HG03060 (cell line): Measurements from ENCODE around the gene BLNK.
"Not testable (repeated sequence)": the region's sequence is repeated elsewhere in the genome, so short reads cannot be mapped to it uniquely, and the experiment has no call there.

Experiments used
- ATAC-seq: cut with Tn5 transposase; IDR thresholded peaks from one replicate; pipeline ENCODE4 v1.9.1; 2021; ENCODE audit warnings: low read depth, moderate number of reproducible peaks; ENCODE audit not compliant: unreplicated experiment

The BLNK gene

DNA sequence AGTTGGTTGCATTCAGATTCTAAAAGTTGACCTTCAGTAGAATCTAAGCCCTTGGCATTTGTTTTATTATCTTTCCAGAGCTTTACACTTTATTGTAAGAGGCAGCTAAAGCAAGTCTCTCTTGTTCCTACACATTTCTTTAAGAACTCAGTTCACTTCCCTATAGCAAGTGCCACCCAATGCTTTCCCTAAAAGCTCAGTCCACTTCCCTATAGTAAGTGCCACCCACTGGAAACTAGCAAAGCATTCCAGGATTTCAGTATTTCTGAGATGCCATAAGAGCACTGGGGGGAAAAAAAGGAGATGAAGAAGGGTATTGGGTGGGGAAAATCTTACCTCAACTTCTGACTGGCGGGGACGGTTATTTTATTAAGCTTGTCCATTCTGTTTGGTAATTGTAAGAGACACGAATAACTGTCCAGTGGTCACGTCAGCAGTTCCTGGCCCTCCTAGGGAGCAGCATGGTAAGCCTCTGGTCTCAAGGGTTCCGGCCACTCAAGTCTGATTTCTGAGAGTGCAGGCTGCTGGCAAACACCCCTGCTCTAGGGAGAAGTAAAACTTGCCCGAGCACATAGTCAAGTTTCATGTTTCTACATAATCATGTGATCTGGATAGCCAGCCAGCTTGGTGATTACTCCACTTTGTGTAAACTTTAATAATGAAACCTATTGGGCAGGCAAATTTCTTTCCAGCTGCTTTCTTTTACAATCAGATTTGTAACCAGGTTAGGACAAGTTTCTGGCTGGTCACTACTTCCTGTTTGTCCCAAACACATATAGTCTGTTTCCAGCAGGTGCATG lies at the start of gene BLNK:
BLNK (minus strand) TSS at position 554 of the 800 bp plus-strand sequence; CDS start at position 383, 171 bp downstream.
- peak; percentile 50 for ATAC-seq

DNA sequence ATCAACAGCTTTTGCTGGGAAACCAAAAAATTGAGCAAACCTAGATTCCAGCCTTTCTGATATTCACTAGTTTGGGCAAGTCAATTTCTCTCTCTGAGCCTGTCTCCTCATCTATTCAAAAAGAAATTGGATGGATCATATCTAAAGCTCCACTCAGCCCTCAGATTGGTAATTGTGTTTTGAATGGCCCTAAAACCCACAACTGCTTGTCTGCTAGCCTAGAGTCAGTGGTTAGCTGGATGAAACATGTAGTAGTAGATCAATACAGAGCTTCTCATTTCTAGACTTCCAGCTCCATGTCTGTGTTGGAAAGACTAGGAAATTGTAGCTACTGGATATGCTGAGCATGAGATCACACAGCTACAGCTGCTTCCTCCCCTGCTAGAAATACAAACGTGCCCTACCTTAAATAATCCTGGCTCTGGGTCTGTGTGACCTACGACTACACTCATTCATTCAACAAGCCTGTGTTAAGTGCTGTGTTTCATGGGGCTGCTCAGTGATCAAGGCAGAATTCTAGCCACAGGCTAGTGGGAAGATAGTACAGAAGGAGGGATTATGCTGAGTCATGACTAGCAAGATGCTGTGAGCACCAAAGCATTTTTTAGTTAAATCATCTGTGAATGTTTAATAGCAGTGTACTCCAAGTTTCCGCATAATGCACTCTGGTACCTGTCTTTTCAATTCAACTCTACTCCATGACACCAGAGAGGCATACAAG lies 48.5 kb upstream of the BLNK start:
- no peak for ATAC-seq

DNA sequence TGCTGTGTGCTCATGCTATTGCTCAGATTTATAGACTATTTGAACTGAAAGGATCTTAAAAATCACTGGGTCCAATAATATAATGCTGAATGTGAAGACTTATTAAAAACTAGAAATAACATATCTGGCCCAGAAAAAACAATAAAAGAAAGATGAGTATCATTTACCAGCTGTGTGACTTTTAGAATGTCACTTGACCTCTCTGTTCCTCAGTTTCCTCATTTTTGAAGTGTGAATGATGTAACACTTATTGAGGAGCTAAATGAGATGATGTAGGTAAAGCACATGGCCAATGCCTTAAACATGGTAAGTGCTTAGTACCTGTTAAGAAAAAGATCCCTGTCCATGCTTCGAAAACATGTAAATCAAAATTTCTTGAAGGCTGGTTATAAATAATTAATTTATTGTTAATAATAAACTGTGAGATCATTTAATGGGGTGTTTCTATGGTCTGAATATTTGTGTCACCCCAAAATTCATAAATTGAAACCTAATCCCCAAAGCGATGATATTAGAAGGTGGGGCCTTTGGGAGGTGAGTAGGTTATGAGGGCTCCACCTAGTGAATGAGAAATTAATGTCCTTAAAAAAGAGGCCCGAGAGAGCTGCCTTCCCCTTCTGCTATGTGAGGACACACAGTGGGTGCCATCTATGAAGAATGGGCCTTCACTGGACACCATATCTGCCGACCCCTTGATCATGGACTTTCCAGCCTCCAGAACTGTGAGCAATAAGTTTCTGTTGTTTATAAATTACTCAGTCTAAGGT lies 45.9 kb upstream of the BLNK start:
- no peak for ATAC-seq

GRCh38 chr10:96313344-96313743 lies 42.0 kb upstream of the BLNK start:
- no peak for ATAC-seq

GRCh38 chr10:96311180-96311715 lies 39.9 kb upstream of the BLNK start:
- no peak for ATAC-seq

- ATAC-seq: no peak
These were observed 38.9 kb upstream of the BLNK start for GRCh38 chr10:96310321-96310669.

DNA sequence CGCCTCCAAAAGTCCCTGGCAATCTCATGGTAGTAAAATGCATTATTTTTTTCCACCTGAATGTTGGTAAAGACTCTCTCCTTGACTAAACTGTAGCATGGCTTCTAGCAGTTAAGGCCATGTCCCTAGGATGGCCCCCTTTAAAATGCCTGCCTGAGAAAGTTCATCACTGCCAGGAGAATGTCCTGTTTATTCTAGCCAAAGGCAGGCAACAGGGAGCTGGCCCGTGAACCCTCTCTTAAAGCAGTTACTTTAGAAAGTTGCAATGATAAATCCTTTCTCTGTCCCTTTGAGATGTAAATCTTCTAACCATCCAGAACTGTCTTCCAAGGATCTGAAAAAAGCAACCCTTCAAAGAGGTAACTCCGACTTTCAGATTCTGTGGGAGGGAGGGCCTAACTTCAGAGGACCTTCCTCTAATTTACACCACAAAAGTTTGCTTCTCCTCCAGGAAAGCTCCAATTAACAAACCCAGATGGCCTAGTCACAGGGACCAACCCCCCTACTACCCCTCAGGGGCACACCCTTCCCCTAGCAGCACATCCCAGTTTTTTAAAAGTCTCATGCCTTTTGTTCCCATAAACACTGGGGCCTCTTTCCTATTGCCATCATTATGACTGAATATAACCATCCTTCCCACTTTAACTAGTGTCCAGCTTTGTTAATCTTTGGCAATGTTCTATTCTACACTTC lies 38.4 kb upstream of the BLNK start:
- ATAC-seq: no peak

DNA sequence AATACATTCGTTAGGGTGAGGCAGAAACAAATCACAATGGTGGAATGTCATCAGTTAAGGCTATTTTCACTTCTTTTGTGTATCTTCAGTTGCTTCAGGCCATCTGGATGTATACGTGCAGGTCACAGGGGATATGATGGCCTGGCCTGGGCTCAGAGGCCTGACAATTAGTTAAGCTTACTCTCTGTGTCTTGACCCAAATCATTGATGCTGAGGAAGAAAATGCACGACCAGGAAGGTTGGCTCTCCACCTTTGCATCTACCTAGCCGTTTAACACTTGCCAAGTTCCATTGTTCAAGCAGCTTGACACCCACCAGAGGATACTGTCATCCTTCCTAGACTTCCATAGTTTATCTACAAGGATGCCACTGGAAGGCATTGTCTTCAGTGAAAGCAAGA lies 37.5 kb upstream of the BLNK start:
- not testable (repeated sequence) for ATAC-seq

DNA sequence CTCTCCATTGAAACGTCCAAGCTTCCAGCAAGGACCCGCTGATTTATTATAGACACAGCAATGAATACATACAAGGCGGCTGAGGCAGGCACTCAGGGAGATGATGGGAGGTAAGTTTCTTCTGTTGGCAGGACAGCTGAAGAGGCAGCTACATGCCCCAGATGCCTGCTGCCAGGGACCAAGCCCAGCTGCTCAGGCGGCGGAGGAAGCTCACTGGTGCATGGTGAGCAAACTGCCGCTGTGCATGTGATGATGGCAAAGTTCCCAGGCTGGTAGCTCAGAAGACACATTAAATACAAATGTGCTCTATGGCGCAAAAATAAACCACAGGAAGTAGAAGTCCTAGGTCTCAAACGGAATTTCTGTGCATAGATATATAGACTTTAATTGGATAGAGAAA lies 35.1 kb upstream of the BLNK start:
- no peak for ATAC-seq

GRCh38 chr10:96305019-96305418 lies 33.6 kb upstream of the BLNK start:
- ATAC-seq: no peak

DNA sequence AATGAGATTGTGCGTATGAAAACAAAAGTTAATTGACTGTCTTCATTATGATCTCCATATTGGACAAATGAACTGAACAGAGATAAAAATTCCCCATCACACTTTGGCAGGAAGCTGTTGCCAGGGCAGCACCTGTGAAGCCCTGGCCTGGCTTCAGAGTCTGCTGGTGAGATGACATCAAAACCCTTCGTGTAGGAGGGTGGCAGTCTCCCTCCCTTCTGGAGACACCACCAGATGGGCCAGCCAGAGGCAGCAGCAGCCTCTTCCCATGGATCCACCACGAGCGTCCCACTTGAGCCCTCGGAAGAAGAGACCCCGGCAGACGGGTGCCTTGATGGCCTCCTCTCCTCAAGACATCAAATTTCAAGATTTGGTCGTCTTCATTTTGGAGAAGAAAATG lies 32.9 kb upstream of the BLNK start, which contains the start of gene DNTT:
DNTT (plus strand) TSS at position 205 of the 400 bp plus-strand sequence; CDS start at position 269, 64 bp downstream.
- no peak for ATAC-seq

- no peak for ATAC-seq
These were observed 30.2 kb upstream of the BLNK start for GRCh38 chr10:96301616-96302015.

GRCh38 chr10:96299383-96299782 lies 28.0 kb upstream of the BLNK start:
- no peak for ATAC-seq

DNA sequence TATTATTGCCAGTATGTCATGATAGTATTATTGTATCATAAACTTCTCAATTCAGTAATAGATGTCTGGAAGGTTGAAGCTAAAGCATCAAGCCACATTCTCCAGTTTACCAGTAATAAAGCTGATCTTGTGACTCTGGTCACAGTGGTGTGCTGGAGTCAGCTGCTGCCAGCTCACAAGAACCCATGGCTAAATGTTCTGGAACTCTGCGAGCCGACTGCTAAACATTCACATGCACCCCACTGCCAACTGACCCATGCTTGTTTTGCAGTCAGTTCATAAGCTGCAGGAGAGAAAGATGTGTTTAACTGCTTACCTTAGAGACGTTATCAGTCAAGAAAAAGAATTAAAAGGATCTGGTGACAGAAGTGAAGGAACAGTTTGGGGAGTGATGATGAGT lies 27.0 kb upstream of the BLNK start:
- ATAC-seq: no peak

DNA sequence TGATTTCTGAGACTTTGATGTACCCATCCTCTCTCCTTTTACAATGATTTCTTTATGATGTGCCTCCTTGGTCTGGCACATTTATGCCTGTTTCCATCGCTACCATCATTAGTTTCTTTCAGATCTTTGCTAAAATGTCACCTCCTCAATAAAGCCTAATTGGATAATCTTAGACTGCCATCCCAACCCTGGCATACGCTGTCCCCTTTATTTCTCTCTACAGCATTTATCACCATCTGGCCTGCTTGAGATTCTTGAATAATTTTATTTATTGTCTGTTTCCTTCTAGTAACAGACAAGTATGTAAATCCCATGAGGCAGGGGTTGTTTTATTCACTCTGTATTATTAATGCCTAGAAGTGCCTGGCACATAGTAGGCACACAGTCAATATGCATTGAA lies 26.1 kb upstream of the BLNK start:
- ATAC-seq: no peak

- ATAC-seq: no peak
These were observed 24.1 kb upstream of the BLNK start for GRCh38 chr10:96295475-96295874.

DNA sequence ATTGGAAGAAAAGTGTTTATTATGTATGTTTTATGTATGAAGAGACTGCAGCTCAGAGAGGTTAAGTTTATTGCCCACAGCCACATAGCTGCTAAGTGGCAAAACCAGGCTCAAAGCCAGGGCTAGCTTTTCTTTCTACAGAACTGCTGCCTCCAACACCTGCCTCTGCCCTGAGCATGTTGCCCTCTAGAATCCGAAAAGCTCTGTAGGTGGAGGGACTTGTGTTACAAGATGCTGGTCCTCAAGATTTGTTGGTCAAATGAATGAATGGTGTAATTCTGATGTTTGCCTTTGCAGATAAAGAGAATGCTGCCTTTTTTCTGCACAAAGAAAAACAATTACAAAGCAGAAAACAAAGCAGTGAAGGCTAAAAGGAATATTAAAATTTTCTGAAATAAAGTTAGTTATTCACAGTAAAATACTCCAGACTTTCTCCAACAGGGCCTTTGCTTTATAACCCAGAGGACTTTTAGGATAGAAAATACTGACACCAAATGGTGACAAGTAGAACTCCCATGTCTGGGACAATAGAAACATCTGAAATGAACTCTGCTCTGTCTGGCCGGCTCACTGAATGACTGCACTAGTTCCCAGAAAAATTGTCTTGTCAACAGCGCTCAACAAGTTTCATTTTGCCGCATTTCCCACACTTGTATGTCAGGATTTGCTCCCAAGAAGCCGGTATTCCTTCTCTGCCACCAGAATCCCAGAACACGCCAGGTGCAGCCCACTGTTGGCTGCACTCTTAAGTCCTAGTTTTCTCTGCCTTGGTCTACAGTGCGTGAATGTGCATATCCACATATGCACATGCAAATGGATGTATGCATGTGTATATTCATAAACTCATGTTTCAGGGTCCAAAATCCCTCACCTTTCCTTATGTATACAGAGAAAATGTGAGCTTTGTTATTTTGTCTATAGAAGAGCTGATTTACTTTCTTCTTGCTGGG lies 21.9 kb upstream of the BLNK start:
- ATAC-seq: no peak

DNA sequence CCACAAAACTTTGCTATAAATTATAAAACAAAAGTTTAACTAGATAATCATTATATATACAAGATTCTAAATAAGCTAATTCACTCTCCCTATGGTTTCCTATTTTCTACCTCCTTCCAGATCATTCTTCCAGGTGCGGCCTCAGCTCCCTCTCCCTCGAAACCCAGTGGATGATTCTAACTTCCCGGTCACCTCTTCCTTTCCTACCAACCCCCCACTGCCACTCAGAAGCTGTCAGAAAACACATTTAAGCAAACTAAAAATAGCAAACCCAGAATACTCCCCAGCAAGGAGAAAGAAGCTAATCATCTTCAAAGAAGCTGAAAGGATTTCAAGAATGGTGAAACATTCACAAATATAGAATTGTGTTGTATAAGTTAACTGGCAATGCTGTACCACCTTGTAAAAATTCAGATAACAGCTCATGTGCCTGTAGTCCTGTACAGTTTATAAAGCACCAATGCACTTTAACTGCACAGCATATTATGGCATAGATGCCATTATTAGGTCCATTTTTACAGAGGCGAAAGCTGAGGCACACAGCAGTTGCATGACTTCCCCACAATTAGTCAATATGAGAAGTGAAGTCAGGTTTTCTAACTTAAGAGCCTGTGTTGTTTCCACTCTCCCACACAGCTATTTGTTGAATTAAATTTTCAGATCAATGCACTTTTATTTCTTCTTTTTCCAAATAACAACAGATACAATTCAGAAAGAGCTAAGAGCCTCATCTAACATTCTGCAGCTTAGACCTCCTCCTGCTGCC lies 19.2 kb upstream of the BLNK start:
- peak; percentile 27 for ATAC-seq
